ENCODE data around the gene RXRA. TPM values are rescaled to one million over a fixed set of nuclear protein-coding genes. Genes with fewer than 3 reads are reported as not detected.
A peak's percentile ranks its signal among the peaks of the same experiment; 100 is the strongest.

RXRA gene
- total RNA-seq, 4 donors from 2014 or later = 17.1 to 84.6 (median 24.0) TPM

DNA sequence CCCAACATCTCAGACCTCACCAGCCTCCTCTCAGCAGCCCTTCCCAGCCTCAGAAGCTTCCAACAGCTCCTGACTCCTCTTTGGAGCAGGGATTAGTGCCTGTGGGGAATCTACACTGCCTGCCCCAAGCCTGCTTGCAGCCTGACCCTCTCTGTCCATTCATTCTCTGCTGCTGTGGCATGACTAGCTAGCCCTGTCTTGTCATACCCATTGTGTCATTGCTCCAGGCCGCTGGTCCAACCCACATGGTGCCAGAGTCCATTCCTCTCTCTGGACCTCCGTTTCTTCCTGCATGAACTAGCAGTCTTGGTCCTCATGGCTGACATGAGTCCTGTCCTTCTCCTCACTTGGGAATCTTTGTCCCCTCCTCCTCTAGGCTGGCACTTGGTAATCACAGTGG lies 12.8 kb upstream of the RXRA start:
- TF ChIP-seq, protein P1, sequence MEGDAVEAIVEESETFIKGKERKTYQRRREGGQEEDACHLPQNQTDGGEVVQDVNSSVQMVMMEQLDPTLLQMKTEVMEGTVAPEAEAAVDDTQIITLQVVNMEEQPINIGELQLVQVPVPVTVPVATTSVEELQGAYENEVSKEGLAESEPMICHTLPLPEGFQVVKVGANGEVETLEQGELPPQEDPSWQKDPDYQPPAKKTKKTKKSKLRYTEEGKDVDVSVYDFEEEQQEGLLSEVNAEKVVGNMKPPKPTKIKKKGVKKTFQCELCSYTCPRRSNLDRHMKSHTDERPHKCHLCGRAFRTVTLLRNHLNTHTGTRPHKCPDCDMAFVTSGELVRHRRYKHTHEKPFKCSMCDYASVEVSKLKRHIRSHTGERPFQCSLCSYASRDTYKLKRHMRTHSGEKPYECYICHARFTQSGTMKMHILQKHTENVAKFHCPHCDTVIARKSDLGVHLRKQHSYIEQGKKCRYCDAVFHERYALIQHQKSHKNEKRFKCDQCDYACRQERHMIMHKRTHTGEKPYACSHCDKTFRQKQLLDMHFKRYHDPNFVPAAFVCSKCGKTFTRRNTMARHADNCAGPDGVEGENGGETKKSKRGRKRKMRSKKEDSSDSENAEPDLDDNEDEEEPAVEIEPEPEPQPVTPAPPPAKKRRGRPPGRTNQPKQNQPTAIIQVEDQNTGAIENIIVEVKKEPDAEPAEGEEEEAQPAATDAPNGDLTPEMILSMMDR (IDR thresholded peaks at IDR 0.05) = no peak
- TF ChIP-seq POLR2A (IDR thresholded peaks at IDR 0.05) = no peak
- Histone ChIP-seq H3K4me3 (no peak overlapping the region), H3K4me1 (peaks cover 0 to 9% of the 10 kb centered on the region in 2 donors), H3K36me3 (no peaks in the 10 kb centered on the region), H3K27me3 (no peaks in the 10 kb centered on the region), H3K9me3 (peaks cover 0 to 3% of the 10 kb centered on the region in 2 donors), H3K27ac (no peak overlapping the region)
- intact Hi-C loops (cut with DNase I; ENCODE audit: low total_unique reads) = no loop called here
- no peak for DNase-seq

DNA sequence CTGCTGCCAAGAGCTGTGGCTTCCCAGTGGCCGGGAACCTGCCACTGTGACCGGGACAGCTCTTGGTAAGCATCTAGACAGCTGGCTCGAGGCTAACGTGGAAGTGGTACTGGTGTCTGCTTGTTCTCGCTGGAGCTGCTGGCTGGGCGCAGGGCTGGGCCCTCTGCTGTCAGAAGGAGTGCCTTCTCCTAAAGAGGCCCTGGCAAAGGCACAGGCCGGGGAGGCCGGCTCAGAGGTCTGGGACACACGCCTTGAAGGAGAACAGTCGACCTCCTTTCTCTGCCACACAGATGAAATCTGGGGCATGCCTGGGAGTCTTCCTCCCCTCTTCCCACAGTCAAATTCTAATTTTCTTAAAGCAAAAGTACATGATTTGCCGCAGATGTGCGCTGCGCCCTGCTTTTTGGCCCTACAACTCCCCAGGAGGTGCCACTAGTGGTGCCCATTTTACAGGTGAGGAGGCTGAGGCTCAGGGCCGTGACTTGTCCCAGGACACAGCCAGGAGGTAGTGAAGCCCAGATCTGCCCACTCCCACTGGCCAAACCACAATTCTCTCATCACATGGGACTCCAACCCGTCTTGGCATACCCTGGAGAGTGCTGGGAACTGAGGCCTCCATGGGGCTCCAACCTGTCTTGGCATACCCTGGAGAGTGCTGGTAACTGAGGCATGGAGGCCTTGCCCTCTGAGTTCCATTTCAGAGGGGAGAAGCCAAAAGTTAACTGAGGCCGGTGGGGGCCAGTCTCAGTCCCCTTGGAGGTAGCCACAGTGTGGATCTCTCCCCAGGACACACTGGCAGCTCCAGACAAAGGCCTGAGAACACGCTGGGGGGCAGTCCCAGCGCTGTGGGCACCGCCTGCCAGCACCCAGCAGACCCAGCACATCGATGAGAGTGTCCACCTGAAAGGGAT lies 12.0 kb upstream of the RXRA start:
- Histone ChIP-seq H3K9me3 (peaks cover 0 to 3% of the 10 kb centered on the region in 2 donors), H3K4me3 (no peak overlapping the region), H3K4me1 (peaks cover 0 to 9% of the 10 kb centered on the region in 2 donors), H3K27ac (no peak overlapping the region), H3K27me3 (no peaks in the 10 kb centered on the region), H3K36me3 (no peaks in the 10 kb centered on the region)
- TF ChIP-seq POLR2A (IDR thresholded peaks at IDR 0.05) = no peak
- TF ChIP-seq, protein P1 (IDR thresholded peaks at IDR 0.05) = no peak
- intact Hi-C loops (cut with DNase I; ENCODE audit: low total_unique reads) = no loop called here
- peak in 1 of 2 donors; percentile 7 for DNase-seq

DNA sequence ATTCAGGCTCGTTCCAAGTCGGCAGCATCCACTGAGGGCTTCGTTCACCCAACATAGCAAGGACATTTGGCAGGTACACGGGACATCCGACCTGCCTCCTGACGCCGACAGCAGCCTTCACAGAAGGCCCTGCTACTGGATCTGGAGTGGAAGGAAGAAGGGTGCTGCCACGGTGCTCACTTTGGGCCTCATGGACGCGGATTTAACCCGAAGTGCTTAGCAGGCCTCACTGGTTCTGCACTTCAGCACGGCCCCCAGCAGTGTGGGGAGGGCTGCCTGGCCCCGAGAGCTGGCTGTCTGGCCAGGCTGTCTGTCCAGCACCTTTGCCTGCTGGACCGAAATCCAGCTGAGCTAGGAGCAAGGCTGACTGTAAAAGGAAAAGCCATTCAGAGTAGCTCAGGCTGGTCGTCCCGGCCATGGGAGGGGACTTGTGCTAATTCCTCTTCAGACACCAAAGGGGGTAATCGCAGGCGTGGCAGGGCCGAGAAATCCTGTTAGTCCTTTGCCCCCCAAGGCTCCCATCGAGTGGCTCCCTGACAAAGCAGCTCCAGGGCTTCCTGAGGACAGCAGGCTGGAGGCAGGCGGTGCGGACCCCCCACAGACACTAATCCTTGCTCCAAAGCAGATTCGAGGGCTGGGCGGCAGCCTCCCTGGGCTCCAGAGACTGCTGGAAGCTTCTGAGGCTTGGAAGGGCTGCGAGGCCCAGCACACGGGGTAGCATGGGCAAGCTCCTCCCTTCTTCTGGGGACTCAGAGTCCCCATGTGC lies 11.1 kb upstream of the RXRA start:
- intact Hi-C loops (cut with DNase I; ENCODE audit: low total_unique reads) = no loop called here

DNA sequence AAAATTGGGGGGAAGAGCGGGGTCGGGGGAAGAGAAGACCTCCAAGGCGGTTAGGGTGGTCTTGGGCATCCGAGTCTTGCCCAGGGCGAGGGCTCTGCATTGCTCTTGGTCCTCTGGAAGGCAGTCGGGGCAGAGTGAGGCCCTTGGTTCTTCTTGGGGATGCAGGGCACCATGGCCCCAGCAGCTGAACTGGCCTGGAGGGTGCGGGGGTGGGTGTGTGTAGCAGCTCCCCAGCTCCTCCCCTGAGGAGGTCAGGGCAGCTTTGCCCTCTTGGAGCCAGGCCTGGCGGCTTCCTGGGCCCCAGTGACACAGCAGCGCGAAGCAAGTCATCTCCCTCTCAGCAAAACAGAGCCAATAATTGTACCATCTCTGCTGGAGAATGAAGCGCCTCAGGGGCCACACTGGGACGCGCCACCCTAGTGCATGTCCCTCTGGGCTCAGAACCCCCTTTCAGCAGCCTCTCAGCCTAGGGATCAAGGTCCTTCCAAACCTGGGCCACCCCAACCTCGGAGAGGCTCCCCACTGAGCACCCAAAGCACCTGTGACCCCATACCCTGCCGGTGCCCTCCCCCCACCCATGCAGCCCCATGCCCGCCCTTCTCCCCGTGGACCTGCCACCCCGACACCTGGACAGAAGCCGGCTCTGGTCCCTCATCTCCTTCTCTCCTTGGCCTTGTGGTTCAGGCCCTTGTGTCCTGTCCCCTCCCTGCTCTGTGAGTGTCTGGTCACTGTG lies 10.4 kb upstream of the RXRA start:
- intact Hi-C loops (cut with DNase I; ENCODE audit: low total_unique reads) = no loop called here
- Histone ChIP-seq H3K4me3 (no peak overlapping the region), H3K36me3 (no peaks in the 10 kb centered on the region), H3K4me1 (peaks cover 0 to 9% of the 10 kb centered on the region in 2 donors), H3K9me3 (peaks cover 0 to 3% of the 10 kb centered on the region in 2 donors), H3K27me3 (no peaks in the 10 kb centered on the region), H3K27ac (no peak overlapping the region)
- TF ChIP-seq POLR2A (IDR thresholded peaks at IDR 0.05) = no peak
- TF ChIP-seq, protein P1 (IDR thresholded peaks at IDR 0.05) = no peak
- DNase-seq = peak in 1 of 2 donors; percentile 15

More for the DNA sequence above, 11.1 kb upstream of the RXRA start:
- peaks cover 0 to 9% of the 10 kb centered on the region in 2 donors for H3K4me1 ChIP-seq
- DNase-seq = no peak
- no peak overlapping the region for H3K27ac ChIP-seq
- no peaks in the 10 kb centered on the region for H3K27me3 ChIP-seq
- H3K4me3 ChIP-seq = no peak overlapping the region
- no peak for TF ChIP-seq POLR2A (IDR thresholded peaks at IDR 0.05)
- TF ChIP-seq, protein P1 (IDR thresholded peaks at IDR 0.05) = no peak
- peaks cover 0 to 3% of the 10 kb centered on the region in 2 donors for H3K9me3 ChIP-seq
- no peaks in the 10 kb centered on the region for H3K36me3 ChIP-seq
